Measurements from ENCODE around the gene OSR1.

The OSR1 gene

GRCh38 chr2:19357402-19358241 is 801 bp downstream of the OSR1 start:
- DNase-seq, result no peak

GRCh38 chr2:19356545-19357401 is 1.6 kb downstream of the OSR1 start:
- no peak for DNase-seq

GRCh38 chr2:19355931-19356544 is 2.4 kb downstream of the OSR1 start:
- no peak for DNase-seq

- no peak for DNase-seq
These were observed 3.0 kb downstream of the OSR1 start for GRCh38 chr2:19355416-19355821.

- no peak for DNase-seq
These were observed 3.4 kb downstream of the OSR1 start for GRCh38 chr2:19355014-19355405.

- no peak for DNase-seq
These were observed 4.7 kb downstream of the OSR1 start for GRCh38 chr2:19353721-19354050.

GRCh38 chr2:19352946-19353720 is 5.3 kb downstream of the OSR1 start:
- DNase-seq, result no peak

- no peak for DNase-seq
These were observed 6.3 kb downstream of the OSR1 start for GRCh38 chr2:19351899-19352697.

- DNase-seq, result no peak
These were observed 6.9 kb downstream of the OSR1 start for GRCh38 chr2:19351499-19351898.

GRCh38 chr2:19350678-19351401 is 7.6 kb downstream of the OSR1 start:
- DNase-seq, result no peak

GRCh38 chr2:19349911-19350677 is 8.3 kb downstream of the OSR1 start:
- no peak for DNase-seq

GRCh38 chr2:19348692-19349091 is 9.7 kb downstream of the OSR1 start:
- no peak for DNase-seq

GRCh38 chr2:19347619-19348562 is 10.5 kb downstream of the OSR1 start:
- peak; percentile 84 to 87 for DNase-seq

- DNase-seq, result no peak
These were observed 11.3 kb downstream of the OSR1 start for GRCh38 chr2:19346983-19347618.

- no peak for DNase-seq
These were observed 20.7 kb downstream of the OSR1 start for GRCh38 chr2:19337742-19338141.

- no peak for DNase-seq
These were observed 21.2 kb downstream of the OSR1 start for GRCh38 chr2:19337202-19337601.

- DNase-seq, result no peak
These were observed 21.6 kb downstream of the OSR1 start for GRCh38 chr2:19336781-19337180.

GRCh38 chr2:19332503-19332902 is 25.9 kb downstream of the OSR1 start:
- DNase-seq, result no peak

- DNase-seq, result no peak
These were observed 27.0 kb downstream of the OSR1 start for GRCh38 chr2:19331450-19331849.

All from NCI-H1930 (cell line).